ENCODE measurements around the gene ABLIM1.

DNA sequence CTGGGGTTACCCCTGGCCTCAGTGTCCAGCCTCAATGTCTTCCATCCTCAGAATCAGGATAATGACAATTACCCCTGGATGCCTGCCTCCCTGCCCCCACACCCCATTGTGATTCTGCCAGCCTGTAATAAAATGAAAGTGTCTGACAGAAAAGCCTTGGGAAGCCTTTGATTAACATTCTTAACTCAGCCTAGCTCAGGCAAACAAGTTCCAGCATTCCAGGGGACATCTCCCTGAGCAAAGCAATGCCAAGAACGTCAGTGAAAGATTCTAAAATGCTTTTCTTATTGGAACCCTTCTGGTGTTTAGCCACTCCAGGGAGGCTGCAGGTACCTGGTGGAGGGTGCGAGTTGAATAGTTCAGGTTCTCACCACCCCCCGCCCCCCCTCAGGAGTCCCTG, 272.5 kb downstream of the ABLIM1 start:
- TF ChIP-seq POLR2A (IDR thresholded peaks at IDR 0.05) (no peak), CTCF (IDR thresholded peaks at IDR 0.05) (no peak)

All from testis (tissue), 2 donors.